Neural progenitor cell (in vitro differentiated cells): ENCODE data around the gene HSPA2.

Source experiments
- CTCF ChIP-seq: fragments of 200-600 bp; sonication (generic); IDR thresholded peaks from 2 replicates; pipeline ENCODE4 v1.5.1; 2017; ENCODE audit warnings: antibody characterized with exemption, mild to moderate bottlenecking
- EZH2 ChIP-seq: fragments of 200-600 bp; sonication (generic); IDR thresholded peaks from 2 replicates; pipeline ENCODE4 v1.6.1; 2017; ENCODE audit warnings: antibody characterized with exemption, mild to moderate bottlenecking, moderate library complexity
- EZH2phosphoT487 ChIP-seq: fragments of 200-600 bp; sonication (generic); IDR thresholded peaks from 2 replicates; pipeline ENCODE4 v1.6.1; 2017; ENCODE audit warnings: antibody characterized with exemption

- TF ChIP-seq CTCF (no peak), EZH2 (no peak), EZH2phosphoT487 (no peak)
Observed at GRCh38 chr14:64572386-64573104, 32.0 kb downstream of the HSPA2 start.
